K562 (cell line): Measurements from ENCODE around the gene TTC28. TPM values are rescaled to one million over a fixed set of nuclear protein-coding genes. Genes with fewer than 3 reads are reported as not detected.

Experiments
- ATAC-seq: fragments of 200-7000 bp; cut with Tn5 transposase; 3 replicates; pipeline ENCODE4 v1.9.1; 2020; ENCODE audit warnings: moderate library complexity
- BruUV-seq: library from RNA; stranded (reverse); fragments of 400-500 nt; replicated peaks from 2 replicates; lab custom pipeline; 2021; lab: Mats Ljungman, UMichigan
- CTCF ChIA-PET: fragments of 300-600 bp; formaldehyde crosslinking; extraction: SDS; loops from one replicate; lab custom pipeline; 2021; ENCODE audit warnings: low intra/inter-chr PET ratio; lab: Yijun Ruan, JAX
- POLR2A ChIA-PET: fragments of 300-600, 350-650 bp; sonication (Branson Sonifier 250); formaldehyde crosslinking; extraction: SDS; loops from one replicate; lab custom pipeline; 2021; ENCODE audit warnings: antibody characterized with exemption, inconsistent platforms; lab: Yijun Ruan, JAX
- DNase-seq, 4 experiments: peaks; one replicate each; pipeline versions ENCODE4 v3.0.0 to v3.0.0-alpha.2; 2011 to 2018; ENCODE audit warnings: low spot score in 3 of 4, mixed read lengths in 3 of 4; ENCODE audit errors: extremely low read depth in 1 of 4
- FAIRE-seq: peaks from 2 replicates; lab custom pipeline; 2011; peaks lifted over from hg19 to GRCh38; lab: Jason Lieb, UNC
- H2AFZ ChIP-seq: 2 replicates; pipeline ENCODE4 v1.6.0; 2011; ENCODE audit warnings: low read depth, low read length, control low read depth, inconsistent platforms
- H3K27ac ChIP-seq: fragments of 200-600 bp; 3 replicates; pipeline ENCODE4 v1.8.0; 2011; ENCODE audit warnings: low read depth, mild to moderate bottlenecking, control low read depth, inconsistent platforms, low read length, moderate library complexity, mixed read lengths; ENCODE audit errors: extremely low read depth
- H3K27me3 ChIP-seq, 2 experiments: fragments of 300-600 bp in 1 of 2; 2 replicates in 1 of 2; 3 replicates in 1 of 2; pipeline versions ENCODE4 v1.6.0 to v1.8.0; 2011; ENCODE audit warnings: inconsistent platforms in 2 of 2, low read length in 2 of 2, mild to moderate bottlenecking in 1 of 2, mixed read lengths in 1 of 2, moderate library complexity in 1 of 2; ENCODE audit not compliant: control insufficient read depth in 2 of 2, insufficient read depth in 2 of 2
- H3K36me3 ChIP-seq: fragments of 300-600 bp; 3 replicates; pipeline ENCODE4 v1.8.0; 2011; ENCODE audit warnings: mild to moderate bottlenecking, low read length, inconsistent platforms; ENCODE audit not compliant: control insufficient read depth, insufficient read depth
- H3K4me1 ChIP-seq, 2 experiments: fragments of 200-600 bp in 1 of 2; replicated peaks in 1 of 2; 2 replicates in 1 of 2; 3 replicates in 1 of 2; pipeline versions ENCODE4 v1.5.1 to v1.8.0; 2011; ENCODE audit warnings: inconsistent platforms in 2 of 2, low read length in 2 of 2, mild to moderate bottlenecking in 1 of 2, mixed read lengths in 1 of 2, moderate library complexity in 1 of 2; ENCODE audit not compliant: control insufficient read depth in 2 of 2, insufficient read depth in 2 of 2
- H3K4me2 ChIP-seq: 2 replicates; pipeline ENCODE4 v1.6.1; 2011; ENCODE audit warnings: low read length, control low read depth, inconsistent platforms, mixed read lengths; ENCODE audit not compliant: insufficient read depth
- H3K4me3 ChIP-seq: fragments of 200-600 bp; sonication (generic), shearing (Covaris generic); 2 replicates; pipeline ENCODE4 v1.5.1; 2016; ENCODE audit warnings: control low read depth, inconsistent platforms
- H3K79me2 ChIP-seq: fragments of 200-600 bp; 3 replicates; pipeline ENCODE4 v1.8.0; 2011; ENCODE audit warnings: low read length, inconsistent platforms; ENCODE audit not compliant: control insufficient read depth, insufficient read depth
- H3K9ac ChIP-seq, 2 experiments: 2 replicates each; pipeline versions ENCODE4 v1.6.0 to v1.6.1; 2011; ENCODE audit warnings: low read depth in 2 of 2, low read length in 2 of 2, control low read depth in 1 of 2, inconsistent platforms in 1 of 2, mild to moderate bottlenecking in 1 of 2, mixed read lengths in 1 of 2; ENCODE audit not compliant: insufficient read depth in 1 of 2
- H3K9me1 ChIP-seq: one replicate; pipeline ENCODE4 v1.6.0; 2011; ENCODE audit warnings: inconsistent platforms, mild to moderate bottlenecking, low read length, moderate library complexity; ENCODE audit not compliant: control insufficient read depth, insufficient read depth
- H3K9me3 ChIP-seq: replicated peaks from 2 replicates; pipeline ENCODE4 v1.5.1; 2011; ENCODE audit warnings: low read depth, low read length, inconsistent platforms; ENCODE audit not compliant: control insufficient read depth, insufficient read depth
- H4K20me1 ChIP-seq: replicated peaks from 2 replicates; pipeline ENCODE4 v1.6.1; 2011; ENCODE audit warnings: low read length, inconsistent platforms, mixed read lengths; ENCODE audit not compliant: control insufficient read depth, insufficient read depth
- DACH1 ChIP-seq: fragments of 450-650 bp; IDR thresholded peaks from 2 replicates; pipeline ENCODE4 v1.6.1; 2018; ENCODE audit not compliant: partially characterized antibody
- ETV6 ChIP-seq, 3 experiments: fragments of 150-350 bp in 1 of 3; sonication (generic) in 1 of 3; formaldehyde crosslinking in 1 of 3; IDR thresholded peaks; 2 replicates each; pipeline versions ENCODE4 v1.6.1 to v1.8.0; 2014 to 2022; ENCODE audit warnings: borderline replicate concordance in 2 of 3, low read depth in 2 of 3, antibody characterized with exemption in 1 of 3, low read length in 1 of 3, mild to moderate bottlenecking in 1 of 3, missing genetic modification reagents in 1 of 3
- KLF6 ChIP-seq: fragments of 250-450 bp; sonication (Bioruptor Pico); IDR thresholded peaks from 2 replicates; pipeline ENCODE4 v1.4.0; 2020; ENCODE audit warnings: mild to moderate bottlenecking, moderate library complexity, borderline replicate concordance
- MECOM ChIP-seq: fragments of 250-450 bp; sonication (Bioruptor Pico); IDR thresholded peaks from 2 replicates; pipeline ENCODE4 v1.8.0; 2022; ENCODE audit warnings: inconsistent platforms
- NR1H2 ChIP-seq: sonication (generic); formaldehyde crosslinking; IDR thresholded peaks from 2 replicates; pipeline ENCODE4 v1.4.0; 2020; ENCODE audit warnings: mild to moderate bottlenecking, missing genetic modification reagents
- RBM39 ChIP-seq: fragments of 200-400 bp; formaldehyde crosslinking; optimal IDR thresholded peaks from 2 replicates; pipeline ENCODE3; 2018; ENCODE audit warnings: low read depth, low read length
- SMARCA4 ChIP-seq: fragments of 450-650 bp; IDR thresholded peaks from 2 replicates; pipeline ENCODE4 v1.6.1; 2016
- TEAD2 ChIP-seq: fragments of 450-650 bp; IDR thresholded peaks from 2 replicates; pipeline ENCODE4 v1.6.1; 2016; ENCODE audit warnings: missing genetic modification characterization, control low read depth, missing compliant biosample characterization
- ZNF212 ChIP-seq: fragments of 450-650 bp; formaldehyde crosslinking; IDR thresholded peaks from 2 replicates; pipeline ENCODE4 v1.4.0; 2020; ENCODE audit warnings: mild to moderate bottlenecking
- ZNF224 ChIP-seq: sonication (generic); formaldehyde crosslinking; IDR thresholded peaks from 2 replicates; pipeline ENCODE4 v1.8.0; 2022; ENCODE audit warnings: mild to moderate bottlenecking, missing genetic modification reagents
- ZNF75A ChIP-seq: fragments of 450-650 bp; formaldehyde crosslinking; IDR thresholded peaks from 2 replicates; pipeline ENCODE4 v1.4.0; 2020; ENCODE audit warnings: mild to moderate bottlenecking
- ZNF76 ChIP-seq: fragments of 250-450 bp; sonication (Bioruptor Pico); IDR thresholded peaks from 2 replicates; pipeline ENCODE4 v1.4.0; 2020; ENCODE audit warnings: mild to moderate bottlenecking, moderate library complexity, borderline replicate concordance
- ZNF778 ChIP-seq: fragments of 450-650 bp; formaldehyde crosslinking; IDR thresholded peaks from 2 replicates; pipeline ENCODE4 v1.4.0; 2020; ENCODE audit warnings: mild to moderate bottlenecking, moderate library complexity
- ZNF780A ChIP-seq: fragments of 250-450 bp; sonication (Bioruptor Pico); IDR thresholded peaks from 2 replicates; pipeline ENCODE4 v1.5.0; 2021; ENCODE audit warnings: mild to moderate bottlenecking
- WGBS: fragments of 100-300 bp; shearing (Covaris generic); methylation state at CpG from one replicate; pipeline ENCODE4 v1.1.6; 2016; ENCODE audit warnings: low coverage, mixed read lengths; ENCODE audit not compliant: insufficient coverage; ENCODE audit errors: missing lambda C conversion rate; 5-methylcytosine and 5-hydroxymethylcytosine counted together
- in situ Hi-C: fragments of 300-500 bp; cut with MboI; formaldehyde crosslinking; loops from 4 replicates; pipeline ENCODE4 v1.15.0; 2018; ENCODE audit warnings: inconsistent platforms, mixed read lengths
- intact Hi-C: fragments of 100-400 bp; cut with micrococcal nuclease; formaldehyde crosslinking; loops from 2 replicates; pipeline ENCODE4 v1.14.2; 2022
- polyA plus RNA-seq, 8 experiments: library from polyadenylated mRNA; depleted of rRNA in 4 of 8; stranded (reverse) in 5 of 8; unstranded in 3 of 8; fragments of >200 nt; fragmentation: Nextera tagmentation in 2 of 8; fragmentation: Illumina TruSeq in 1 of 8; extraction: Ambion mirVana in 2 of 8; extraction: Trizol in 1 of 8; gene quantifications; 2 replicates each; pipeline versions ENCODE4 v1.2.1 to v1.2.3, GENCODE V29; 2011 to 2014; ENCODE audit warnings: inconsistent platforms in 1 of 8, missing spikeins in 1 of 8
- total RNA-seq, 7 experiments: library from RNA; depleted of rRNA in 6 of 7; stranded (reverse); fragments of >200 nt in 6 of 7; fragmentation: Illumina TruSeq in 2 of 7; extraction: Trizol in 2 of 7; gene quantifications; 2 replicates each; pipeline versions ENCODE4 v1.2.1 to v1.2.3, GENCODE V29; 2011 to 2021; ENCODE audit warnings: low replicate concordance in 1 of 7
- TF ChIP-seq, protein P1 (sequence below): fragments of 450-650 bp; IDR thresholded peaks from 2 replicates; pipeline ENCODE4 v1.6.1; 2016; ENCODE audit warnings: missing biosample characterization, missing genetic modification characterization
- TF ChIP-seq, protein P2 (sequence below): fragments of 250-450 bp; sonication (Bioruptor Pico); IDR thresholded peaks from 2 replicates; pipeline ENCODE4 v1.5.0; 2021
- TF ChIP-seq, protein P3 (sequence below): fragments of 450-650 bp; IDR thresholded peaks from 2 replicates; pipeline ENCODE4 v1.6.1; 2016
- TF ChIP-seq, protein P4 (sequence below): fragments of 250-450 bp; sonication (Bioruptor Pico); IDR thresholded peaks from 2 replicates; pipeline ENCODE4 v1.4.0; 2020

TTC28 gene
- total and polyA plus RNA-seq, 9 of the 15 experiments (the other 6 are each of a cell fraction or from before 2014, with no cell fraction given) = 0.22 to 10.7 (median 3.1) TPM

DNA sequence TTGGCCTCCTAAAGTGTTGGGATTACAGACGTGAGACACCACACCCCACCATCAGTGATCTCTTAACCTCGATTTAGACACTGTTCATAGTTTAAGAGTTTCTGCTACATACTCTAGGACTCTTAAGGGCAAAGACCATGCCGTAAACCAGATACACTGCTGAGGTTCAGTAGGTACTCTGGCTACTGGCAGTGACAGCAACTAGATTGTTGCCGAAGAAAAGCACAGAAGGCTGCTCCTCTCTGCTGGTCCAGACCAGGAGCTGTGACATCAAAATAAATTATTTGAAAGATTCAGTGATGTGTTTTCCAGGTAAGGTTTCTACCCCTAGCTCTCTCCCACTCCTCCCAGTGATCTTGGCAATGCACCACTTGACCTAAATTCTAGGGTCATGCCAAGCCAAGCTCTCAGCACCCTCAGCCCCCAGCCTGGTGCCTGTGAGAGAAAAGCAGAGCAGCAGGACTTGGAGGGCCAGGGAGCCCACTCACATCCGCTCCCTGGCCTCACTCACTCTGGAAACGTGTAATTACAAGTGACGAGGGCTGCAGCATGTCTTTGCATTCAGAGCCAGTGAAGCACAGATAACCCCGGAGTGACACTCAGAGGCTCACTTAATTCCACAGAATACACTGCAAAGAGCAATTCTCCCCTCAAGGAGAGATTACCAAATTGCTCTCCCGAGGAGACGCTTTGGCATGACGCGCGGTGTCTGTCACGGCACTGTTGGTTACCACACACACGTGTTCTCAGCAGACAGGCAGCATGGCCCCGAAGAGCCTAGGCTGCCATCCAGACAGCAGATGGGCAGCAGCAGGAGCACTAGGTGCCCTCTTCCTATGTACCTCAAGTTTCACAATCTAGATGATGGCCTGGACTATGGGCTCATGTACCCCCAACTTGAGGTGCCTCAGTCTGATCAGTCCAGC lies 663.7 kb downstream of the TTC28 start:
- no peak for FAIRE-seq
- no TSS peak for BruUV-seq
- Histone ChIP-seq H3K4me1 (peaks cover 0 to 6% of the 10 kb centered on the region in 2 experiments; a peak in 2 of 5 replicates), H3K79me2 (no peaks in the 10 kb centered on the region), H3K4me3 (no peak overlapping the region), H3K27ac (no peak overlapping the region), H4K20me1 (no peaks in the 10 kb centered on the region), H3K4me2 (no peak overlapping the region), H3K9me1 (peaks cover 3% of the 10 kb centered on the region), H3K9me3 (no peaks in the 10 kb centered on the region), H3K27me3 (no peaks in the 10 kb centered on the region), H2AFZ (no peak overlapping the region), H3K9ac (no peak overlapping the region), H3K36me3 (no peaks in the 10 kb centered on the region)
- intact Hi-C loops (no loop called here), in situ Hi-C loops (loop anchor here (25.0 kb wide), 2 partner anchors 604 to 1254 kb away; no protein-coding TSS in a partner anchor)
- POLR2A ChIA-PET = interaction anchor here (0.5 kb wide), 1 partner anchor 10 kb away, joined by 4 read pairs; no protein-coding TSS in a partner anchor
- 38% methylated on average over 16 of the region's 16 CpGs for WGBS
- no peak for DNase-seq
- no peak for ATAC-seq
- CTCF ChIA-PET = no interaction called here
- TF ChIP-seq ZNF224 (CRISPR knock-in tag) (no peak), DACH1 (no peak), ZNF76 (CRISPR knock-in tag) (no peak), MECOM (CRISPR knock-in tag) (no peak), ZNF75A (no peak), NR1H2 (CRISPR knock-in tag) (no peak), ZNF780A (CRISPR knock-in tag) (no peak), ZNF212 (no peak), ETV6 (IDR thresholded peaks at IDR 0.05; ENCODE audit: borderline replicate concordance in 1 of 2, low read depth in 2 of 2, low read length in 1 of 2) (no peak), ETV6 (CRISPR knock-in tag; IDR thresholded peaks at IDR 0.05; ENCODE audit: borderline replicate concordance) (no peak), SMARCA4 (no peak), RBM39 (no peak), KLF6 (CRISPR knock-in tag) (no peak), ZNF778 (no peak), TEAD2 (no peak)
- TF ChIP-seq, protein P1, sequence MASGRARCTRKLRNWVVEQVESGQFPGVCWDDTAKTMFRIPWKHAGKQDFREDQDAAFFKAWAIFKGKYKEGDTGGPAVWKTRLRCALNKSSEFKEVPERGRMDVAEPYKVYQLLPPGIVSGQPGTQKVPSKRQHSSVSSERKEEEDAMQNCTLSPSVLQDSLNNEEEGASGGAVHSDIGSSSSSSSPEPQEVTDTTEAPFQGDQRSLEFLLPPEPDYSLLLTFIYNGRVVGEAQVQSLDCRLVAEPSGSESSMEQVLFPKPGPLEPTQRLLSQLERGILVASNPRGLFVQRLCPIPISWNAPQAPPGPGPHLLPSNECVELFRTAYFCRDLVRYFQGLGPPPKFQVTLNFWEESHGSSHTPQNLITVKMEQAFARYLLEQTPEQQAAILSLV (tag) = no peak
- TF ChIP-seq, protein P2, sequence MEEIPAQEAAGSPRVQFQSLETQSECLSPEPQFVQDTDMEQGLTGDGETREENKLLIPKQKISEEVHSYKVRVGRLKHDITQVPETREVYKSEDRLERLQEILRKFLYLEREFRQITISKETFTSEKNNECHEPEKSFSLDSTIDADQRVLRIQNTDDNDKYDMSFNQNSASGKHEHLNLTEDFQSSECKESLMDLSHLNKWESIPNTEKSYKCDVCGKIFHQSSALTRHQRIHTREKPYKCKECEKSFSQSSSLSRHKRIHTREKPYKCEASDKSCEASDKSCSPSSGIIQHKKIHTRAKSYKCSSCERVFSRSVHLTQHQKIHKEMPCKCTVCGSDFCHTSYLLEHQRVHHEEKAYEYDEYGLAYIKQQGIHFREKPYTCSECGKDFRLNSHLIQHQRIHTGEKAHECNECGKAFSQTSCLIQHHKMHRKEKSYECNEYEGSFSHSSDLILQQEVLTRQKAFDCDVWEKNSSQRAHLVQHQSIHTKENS (CRISPR knock-in tag) = no peak
- TF ChIP-seq, protein P3, sequence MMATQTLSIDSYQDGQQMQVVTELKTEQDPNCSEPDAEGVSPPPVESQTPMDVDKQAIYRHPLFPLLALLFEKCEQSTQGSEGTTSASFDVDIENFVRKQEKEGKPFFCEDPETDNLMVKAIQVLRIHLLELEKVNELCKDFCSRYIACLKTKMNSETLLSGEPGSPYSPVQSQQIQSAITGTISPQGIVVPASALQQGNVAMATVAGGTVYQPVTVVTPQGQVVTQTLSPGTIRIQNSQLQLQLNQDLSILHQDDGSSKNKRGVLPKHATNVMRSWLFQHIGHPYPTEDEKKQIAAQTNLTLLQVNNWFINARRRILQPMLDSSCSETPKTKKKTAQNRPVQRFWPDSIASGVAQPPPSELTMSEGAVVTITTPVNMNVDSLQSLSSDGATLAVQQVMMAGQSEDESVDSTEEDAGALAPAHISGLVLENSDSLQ = no peak
- TF ChIP-seq, protein P4, sequence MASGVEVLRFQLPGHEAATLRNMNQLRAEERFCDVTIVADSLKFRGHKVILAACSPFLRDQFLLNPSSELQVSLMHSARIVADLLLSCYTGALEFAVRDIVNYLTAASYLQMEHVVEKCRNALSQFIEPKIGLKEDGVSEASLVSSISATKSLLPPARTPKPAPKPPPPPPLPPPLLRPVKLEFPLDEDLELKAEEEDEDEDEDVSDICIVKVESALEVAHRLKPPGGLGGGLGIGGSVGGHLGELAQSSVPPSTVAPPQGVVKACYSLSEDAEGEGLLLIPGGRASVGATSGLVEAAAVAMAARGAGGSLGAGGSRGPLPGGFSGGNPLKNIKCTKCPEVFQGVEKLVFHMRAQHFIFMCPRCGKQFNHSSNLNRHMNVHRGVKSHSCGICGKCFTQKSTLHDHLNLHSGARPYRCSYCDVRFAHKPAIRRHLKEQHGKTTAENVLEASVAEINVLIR (CRISPR knock-in tag) = no peak
